Measurements from ENCODE around the gene TMEFF1.

Gene TMEFF1

DNA sequence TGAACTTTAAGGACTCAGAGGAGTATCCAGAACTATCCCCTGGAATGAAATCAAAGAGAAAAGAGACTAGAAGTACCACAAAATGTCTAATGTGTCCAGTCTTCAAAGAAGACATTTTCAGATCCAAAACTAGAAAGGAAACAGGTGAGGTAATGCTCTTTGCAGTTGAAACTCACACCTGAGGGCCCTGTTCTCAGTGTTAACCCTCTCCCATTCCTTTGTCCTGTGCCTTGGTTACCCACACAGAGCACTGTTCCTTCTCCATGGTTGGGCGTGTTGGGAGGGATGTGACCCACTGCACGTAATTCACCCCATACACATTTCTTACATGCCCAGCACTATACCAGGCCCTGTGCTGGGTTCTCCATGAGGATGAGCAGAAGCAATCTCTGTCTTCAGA is 24.7 kb upstream of the TMEFF1 start:
- no peak for DNase-seq

DNA sequence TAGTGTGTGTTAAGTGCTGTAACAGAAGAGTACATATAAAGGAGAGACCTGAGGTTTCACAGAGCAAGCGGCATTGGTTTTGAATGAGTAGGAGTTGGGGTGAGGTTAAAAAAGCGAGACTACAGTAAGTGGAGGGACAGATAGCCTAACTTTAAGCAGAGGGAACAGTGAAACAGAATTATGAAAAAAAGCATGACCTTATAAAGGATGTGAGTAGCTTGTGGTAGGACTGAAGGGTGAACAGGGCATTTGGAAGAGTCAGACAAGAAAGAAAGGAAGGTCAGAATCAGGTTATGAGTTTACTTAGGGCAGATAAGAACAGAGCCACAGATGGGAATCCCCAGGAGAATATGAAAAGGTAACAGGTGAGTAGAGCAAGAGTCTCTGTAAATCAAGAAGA is 23.5 kb upstream of the TMEFF1 start:
- DNase-seq, result no peak

DNA sequence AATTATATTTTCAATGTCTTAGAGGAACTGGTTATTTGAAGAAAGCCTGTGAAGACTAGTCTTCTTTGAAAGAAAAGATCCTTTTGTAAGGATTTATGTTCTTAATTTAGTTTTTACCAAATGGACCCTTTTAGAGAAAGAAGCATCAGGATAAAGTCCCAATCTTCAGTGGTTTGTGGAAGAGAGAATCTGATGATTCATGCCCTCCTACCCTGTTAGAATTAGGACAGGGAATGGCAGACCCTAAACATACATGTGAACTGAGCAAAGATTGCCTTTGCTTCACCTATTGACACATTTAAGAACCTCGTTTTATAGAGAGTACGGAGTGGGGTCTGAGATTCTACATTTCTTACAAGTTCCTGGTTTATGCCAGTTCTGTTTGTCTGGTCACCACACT is 20.1 kb upstream of the TMEFF1 start:
- DNase-seq, result no peak

DNA sequence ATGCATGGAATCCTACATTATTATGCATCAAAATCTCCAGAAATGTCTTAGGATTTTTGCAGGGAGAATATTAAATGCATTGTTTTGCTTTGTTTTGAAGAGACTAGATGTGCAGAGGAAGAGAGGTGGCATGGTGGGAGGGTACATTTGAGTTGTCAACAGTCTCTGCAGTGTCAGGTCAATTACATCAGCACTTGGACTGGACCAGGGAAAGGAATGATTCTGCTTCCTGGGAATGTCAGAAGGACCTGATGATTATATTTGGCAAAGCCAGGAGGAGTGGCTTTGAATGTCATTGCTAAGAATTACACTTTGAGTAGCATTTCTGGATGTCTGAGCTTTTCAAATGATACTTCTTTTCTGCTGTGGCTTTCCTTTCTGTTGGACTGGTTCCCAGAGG is 17.5 kb upstream of the TMEFF1 start:
- DNase-seq, result peak; percentile 56

DNA sequence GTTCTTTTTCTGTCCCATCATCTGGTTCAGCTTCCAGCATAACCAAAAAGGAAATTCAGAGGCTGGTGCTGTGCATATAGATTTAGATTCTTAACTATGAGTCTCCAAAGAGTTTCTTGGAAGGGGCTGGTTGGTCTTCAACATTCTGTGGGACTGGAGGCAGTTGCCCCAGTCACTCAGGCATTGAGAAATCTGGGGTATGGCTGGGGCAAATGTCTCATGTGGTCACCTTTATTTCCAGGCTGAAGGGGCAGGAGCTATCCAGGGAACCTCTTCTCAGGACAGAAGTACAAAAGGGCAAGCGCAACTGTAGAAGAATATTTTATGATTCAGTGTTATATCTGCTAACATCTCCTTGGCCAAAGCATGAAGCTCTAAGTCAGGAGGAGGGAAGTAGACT is 15.4 kb upstream of the TMEFF1 start:
- no peak for DNase-seq

DNA sequence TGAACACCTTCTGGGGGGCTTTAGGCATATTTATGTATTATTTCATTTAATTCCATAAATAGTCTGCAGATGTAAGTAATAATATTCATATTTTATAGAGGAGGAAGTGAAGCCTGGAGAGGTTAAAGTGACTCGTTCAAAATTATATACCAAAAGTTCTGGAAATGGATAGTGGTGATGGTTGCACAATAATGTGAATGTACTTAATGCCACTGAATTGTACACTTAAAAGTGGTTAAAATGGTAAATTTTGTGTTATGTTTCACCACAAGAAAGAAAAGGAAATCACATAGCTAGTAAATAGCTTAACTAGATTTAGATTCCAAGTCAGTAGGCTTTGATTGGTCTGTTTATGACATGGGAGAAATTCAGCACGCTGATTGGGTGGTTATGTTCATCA is 13.0 kb upstream of the TMEFF1 start:
- no peak for DNase-seq

DNA sequence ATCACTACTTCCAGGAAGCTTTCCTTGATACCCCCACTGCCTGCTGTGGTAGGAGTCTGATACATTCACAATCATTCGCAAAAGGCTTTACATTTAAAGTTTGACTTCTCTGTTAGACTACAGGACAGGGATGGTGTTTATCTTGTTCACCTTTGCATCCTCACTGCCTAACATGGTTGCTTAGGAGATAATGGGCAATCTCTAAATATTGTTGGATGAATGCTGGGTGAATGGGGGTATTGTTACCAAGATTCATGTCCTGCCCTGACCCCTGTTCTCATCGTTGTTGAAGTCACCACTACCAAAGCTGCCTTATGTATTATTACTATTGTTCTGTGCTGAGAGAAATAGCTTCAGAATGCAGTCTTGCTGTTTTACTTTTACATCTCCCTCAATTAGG is 7.7 kb upstream of the TMEFF1 start:
- DNase-seq, result no peak

DNA sequence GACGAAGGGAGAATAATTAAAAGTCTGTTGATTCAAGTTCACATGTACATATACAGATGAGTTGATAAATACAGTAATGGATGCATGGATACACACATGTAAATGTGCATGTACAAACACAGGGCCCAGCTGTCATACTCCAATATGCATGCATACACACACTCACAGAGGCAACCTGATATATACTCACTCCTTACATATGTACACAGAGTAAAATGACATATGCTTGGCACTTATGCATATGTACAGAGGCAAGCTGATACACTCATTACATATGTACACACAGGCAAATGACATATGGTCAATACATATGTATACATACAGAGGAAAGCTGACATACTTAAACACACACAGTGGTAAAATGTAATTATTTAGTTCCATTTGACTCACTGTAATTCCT is 7.2 kb upstream of the TMEFF1 start:
- DNase-seq, result no peak

DNA sequence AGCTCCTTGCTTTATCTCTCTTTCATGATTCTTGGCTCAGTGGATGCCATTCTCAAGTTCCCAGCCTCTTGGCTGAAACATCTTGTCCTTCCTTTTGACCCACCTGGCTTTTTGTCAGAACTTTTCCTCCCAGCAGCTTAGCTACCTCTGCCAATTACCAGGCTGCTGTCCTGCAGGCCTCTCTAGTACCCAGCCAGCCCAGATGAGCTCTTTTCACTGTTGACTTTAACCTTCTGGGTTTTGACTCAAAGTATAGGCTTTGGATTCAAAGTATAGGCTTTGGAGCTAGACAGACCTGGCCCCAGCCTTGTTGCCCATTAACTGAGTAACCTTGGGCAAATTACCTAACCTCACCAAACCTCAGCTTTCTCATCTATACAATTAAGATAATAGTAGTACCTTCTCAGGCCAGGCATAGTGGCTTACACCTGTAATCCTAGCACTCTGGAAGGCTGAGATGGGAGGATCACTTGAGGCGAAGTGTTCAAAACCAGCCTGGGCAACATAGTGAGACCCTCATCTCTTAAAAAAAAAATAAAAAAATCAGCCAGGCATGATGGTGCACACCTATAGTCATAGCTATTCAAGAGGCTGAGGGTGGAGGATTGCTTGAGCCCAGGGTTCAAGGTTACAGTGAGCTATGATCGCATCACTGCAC is 6.6 kb upstream of the TMEFF1 start:
- no peak for DNase-seq

DNA sequence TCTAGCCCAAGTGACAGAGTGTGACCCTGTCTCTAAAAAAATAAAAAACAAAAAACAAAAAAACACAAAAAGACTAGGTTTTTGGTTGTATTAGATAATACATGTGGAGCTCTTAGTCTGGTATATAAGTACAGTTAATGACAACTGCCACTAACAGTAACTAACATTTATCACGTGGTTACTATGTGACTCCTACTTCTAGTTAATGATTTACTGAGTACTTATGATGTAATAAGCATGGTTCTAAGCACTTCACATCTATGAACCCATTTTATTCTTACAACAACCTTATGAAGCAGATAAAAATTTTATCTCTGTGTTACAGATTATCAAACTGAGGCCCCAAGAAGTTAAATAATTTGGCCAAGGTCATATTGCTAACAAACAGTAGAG is 6.1 kb upstream of the TMEFF1 start:
- no peak for DNase-seq

DNA sequence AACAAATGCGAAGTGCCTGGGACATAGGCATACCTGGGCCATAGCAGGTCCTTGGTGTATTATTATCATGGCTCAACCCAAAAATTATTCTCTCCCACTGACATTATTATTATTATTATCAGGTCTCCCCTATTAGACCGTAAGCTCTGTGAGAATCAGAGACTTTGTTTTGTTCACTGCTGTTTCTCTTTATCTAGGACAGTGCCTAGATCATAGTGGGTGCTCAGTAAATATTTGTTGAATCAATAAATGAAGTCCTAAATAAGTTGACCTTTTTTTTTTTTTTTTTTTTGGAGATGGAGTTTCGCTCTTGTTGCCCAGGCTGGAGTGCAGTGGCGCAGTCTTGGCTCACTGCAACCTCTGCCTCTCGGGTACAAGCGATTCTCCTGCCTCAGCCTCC is 4.9 kb upstream of the TMEFF1 start:
- DNase-seq, result no peak

DNA sequence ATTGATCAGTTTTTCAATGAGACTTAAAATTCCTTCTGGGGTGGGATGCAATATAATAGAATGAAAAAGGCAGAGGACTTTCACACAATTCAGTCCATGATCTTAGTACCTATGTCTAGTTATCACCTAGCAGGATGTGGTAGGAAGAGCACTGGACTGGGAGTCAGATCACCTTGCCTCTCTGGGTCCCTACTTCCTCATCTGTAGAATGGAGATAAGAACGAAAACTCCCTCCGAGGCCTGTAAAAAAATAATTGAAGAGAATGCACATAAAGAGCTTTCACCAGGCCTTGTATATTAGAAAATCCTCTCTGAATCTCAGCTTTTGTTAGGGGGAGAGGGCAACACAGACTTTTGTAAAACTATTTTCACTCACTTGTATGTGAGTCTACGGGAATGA is 681 bp upstream of the TMEFF1 start:
- no peak for DNase-seq

DNA sequence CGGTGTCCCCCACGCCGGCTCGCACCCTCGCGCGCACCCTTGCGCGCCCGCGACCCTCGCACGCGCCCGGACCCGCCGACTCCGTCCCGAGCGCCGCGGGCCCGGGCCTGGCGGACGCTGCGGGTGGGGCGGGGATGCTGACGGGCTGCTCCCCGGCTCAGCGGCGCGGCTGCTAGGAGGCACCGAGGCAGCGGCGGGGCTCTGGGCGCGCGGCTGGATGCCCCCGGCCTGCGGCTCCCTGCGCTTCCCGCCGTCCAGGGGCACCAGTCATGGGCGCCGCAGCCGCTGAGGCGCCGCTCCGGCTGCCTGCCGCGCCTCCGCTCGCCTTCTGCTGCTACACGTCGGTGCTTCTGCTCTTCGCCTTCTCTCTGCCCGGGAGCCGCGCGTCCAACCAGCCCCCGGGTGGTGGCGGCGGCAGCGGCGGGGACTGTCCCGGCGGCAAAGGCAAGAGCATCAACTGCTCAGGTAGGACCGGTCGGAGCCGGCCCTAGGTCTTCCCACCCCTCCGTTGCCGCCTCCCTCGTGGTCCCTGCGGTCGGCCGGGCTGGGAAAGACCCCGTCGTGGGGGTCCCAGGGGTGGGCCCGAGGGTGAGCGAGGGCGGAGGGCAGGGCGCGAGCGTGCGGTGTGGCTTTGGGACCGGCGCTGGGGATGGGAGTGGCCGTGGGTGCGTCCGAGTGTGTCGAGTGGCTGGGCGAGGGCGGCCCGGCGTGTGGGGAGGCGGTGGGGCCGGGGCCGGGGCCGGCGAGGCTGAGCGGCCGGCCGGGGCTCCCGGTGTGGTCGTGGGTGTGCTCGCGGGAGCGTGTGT is 530 bp downstream of the TMEFF1 start:
- DNase-seq, result peak; percentile 17

DNA sequence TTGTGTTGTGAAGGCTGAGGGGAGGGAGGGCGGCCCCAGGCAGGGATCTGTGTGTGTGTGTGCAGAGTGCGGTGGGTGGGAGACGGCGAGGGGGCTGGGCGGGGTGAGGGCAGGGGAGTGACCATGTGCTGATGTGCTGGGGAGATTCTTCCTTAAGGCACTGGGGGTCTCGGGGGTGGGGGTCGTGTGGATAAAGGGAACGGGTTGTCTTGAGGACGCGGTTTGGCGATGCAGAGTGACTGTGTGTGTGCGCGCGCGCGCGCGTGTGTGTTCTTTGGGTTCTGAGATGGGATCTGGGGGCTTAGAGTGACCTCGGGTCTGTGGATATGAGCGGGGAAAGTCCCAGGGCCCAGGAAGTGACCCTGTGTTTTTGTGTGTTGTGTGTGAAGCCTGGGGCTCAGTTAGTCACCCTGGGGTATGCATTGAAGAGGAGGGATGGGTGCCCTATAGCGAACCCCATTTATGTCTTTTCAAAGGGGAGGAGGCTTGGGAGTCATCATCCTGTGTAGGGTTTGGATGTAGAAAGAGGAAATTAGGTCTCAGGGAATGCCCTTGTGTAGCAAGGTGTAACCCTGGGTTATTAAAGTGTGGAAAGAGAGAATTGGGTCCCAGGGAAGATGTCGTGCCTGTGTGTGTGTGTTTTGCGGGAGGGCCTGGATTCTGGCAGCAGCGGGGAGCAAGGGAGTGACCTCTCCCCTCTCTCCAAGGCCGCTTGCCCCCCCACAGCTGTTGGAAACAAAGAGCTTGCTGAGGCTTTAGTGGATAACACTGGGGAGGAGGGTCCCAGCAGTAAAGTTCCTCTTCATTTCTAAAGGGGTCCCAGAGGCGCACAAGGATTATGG is 1.4 kb downstream of the TMEFF1 start:
- DNase-seq, result no peak

DNA sequence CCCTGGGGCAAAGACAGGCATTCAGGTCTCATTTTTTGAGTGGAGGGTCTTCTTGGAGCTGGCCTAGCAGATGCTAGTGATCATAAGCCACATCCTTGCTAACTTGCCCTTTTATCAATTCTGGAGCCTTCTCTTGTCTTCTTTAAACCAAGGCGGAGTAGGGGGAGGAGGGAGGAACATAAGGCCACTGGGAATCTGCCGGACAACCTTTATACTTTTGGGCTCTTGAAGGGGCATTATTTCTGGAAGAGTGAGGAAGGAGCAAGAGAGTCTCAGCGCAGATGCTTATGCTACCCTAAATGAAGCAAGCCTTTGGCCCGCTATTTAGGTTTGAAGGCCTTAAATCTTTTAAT is 2.0 kb downstream of the TMEFF1 start:
- no peak for DNase-seq

DNA sequence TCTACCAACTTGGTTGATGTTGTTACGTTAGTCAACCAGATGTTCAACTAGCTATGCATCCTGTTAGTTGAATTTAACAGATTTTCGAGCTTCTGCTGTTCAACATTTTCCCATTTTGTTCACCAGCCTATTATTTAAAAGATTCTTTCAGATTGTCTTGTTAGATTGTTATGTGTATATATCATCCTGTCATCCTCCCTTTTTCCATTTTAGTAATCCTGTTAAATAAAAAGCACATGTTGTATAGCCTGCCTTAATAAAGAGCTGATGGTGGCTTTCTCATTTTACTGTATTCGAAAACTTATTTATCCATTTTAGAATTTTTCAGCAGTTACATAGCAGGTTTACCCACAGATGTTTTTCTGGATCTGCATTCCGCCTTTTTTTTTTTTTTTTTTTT is 4.3 kb downstream of the TMEFF1 start:
- DNase-seq, result peak; percentile 58

DNA sequence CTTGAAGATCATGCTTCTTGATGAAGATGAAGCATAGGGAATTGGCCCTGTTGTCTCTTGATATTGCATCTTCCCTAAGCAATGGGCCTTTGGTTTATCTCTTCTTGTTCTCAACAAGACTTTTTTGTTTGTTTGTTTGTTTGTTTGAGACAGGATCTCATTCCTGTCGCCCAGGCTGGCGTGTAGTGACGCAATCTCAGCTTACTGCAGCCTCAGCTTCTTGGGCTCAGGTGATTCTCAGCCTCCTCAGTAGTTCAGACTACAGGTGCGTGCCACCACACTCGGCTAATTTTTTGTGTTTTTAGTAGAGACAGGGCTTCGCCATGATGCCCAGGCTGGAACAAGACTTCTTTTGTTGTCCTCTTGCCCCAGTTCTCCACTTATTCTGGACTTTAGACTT is 5.2 kb downstream of the TMEFF1 start:
- DNase-seq, result no peak

DNA sequence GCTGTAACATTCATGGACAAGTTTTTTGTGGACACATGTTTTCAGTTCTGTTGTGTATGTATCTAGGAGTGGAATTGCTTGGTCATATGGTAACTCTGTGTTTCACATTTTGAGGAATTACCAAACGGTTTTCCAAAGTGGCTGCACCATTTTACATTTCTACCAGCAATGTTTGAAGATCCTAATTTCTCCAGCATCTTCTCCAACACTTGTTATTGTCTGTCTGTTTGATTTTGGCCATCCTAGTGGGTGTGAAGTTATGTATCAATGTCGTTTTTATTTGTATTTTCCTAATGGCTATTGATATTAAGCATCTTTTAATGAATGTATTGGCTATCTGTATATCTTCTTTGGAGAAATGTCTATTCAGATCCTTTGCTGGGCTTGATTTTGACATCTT is 6.9 kb downstream of the TMEFF1 start:
- no peak for DNase-seq

DNA sequence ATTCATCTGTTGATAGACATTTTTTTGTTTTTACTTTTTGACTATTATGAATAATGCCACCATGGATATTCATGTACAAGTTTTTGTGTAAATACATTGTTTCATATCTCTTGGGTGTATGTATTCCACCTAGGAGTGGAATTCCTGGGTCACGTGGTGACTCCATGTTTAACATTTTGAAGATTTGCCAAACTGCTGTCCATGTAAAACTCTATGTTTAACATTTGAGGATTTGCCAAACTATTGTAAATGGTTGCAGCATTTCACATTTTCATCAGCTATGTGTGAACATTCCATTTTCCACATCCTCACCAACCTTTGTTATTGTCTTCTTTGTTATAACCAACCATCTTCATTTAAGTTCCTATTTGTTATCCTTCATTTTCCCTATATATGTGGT is 12.2 kb downstream of the TMEFF1 start:
- DNase-seq, result peak; percentile 38

DNA sequence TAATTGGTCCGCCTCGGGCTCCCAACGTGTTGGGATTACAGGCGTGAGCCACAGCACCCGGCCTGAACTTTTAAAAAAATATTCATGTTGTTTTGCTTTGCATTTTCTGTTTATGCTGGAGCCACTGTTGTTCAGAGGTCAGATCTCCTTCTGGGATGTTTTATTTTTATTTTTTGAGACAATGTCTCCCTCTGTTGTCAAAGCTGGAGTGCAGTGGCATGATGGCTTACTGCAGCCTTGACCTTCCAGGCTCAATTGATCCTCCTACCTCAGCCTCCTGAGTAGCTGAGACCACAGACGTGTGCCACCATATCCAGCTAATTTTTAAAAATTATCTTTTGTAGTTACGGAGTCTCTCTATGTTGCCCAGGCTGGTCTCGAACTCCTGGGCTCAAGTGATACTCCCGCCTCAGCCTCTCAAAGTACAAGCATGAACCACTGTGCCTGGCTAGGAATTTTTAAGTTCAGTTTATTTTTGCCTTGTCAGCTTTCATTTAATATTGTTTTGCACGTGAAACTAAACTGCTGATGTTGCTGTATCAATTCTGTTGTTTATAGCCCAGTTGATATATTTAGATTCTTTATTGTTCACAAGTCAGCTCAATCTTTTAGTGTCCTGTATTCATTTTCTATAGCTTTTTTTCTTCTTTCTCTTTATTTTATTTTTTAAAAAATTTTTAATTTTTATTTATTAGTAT is 13.7 kb downstream of the TMEFF1 start:
- DNase-seq, result no peak

DNA sequence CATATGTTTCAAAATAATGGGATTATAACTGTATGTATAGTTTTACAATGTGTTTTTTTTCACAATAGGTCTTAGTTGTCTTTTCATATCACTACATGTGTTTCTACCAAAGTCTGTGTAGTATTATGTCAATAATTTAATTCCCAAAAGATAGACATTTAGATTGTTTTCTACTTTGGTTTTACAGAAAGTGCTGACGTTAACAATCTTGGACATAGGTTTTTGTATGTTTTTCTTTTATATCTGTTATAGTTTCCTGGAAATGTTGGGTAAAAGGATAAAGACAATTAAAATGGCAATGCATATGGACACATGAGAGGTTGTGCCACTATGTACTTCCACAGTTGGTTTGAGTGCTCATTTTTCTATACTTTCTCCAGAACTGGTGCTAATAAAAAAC is 15.2 kb downstream of the TMEFF1 start:
- no peak for DNase-seq

DNA sequence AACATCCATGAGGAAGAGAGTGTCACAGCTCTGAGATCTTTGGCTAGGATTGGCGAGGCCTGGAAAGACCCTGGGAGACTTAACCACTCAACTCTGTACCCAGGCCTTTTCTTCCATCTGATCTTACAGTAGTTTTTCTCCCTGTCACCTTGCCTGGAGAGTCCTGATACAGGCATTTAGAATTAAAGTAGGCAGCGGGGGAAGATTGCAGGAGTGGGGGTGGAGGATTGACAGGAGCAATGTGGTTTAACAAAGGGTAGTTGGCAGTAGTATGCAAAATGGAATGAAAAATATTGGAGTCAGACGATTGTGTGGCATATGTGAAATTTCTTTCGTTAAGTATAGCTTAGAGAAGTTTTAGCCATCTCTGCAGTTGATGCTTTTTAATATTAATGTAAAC is 16.9 kb downstream of the TMEFF1 start:
- no peak for DNase-seq

DNA sequence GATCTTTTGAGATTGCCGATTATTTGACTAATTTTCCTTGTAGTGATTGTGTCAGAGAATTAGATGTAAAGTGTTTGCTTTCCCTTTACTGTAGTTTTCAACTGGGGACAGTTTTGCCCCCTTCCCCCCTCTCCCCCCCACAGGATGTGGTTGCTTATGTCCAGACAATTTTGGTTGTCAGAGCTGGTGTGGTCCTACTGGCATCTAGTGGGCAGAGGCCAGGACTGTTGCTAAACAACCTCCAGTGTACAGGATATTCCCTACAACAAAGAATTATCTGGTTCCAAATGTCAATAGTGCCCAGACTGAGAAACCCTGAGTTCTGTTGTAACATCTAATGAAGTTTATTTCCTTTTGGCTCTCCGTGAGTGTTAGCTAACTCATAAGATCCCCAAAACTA is 20.0 kb downstream of the TMEFF1 start:
- DNase-seq, result peak; percentile 40

Data from fibroblast of upper back skin (primary cell).